Head of caudate nucleus (tissue), 42 donors: ENCODE measurements around the gene SF3B3.
"Not testable (repeated sequence)": the region's sequence is repeated elsewhere in the genome, so short reads cannot be mapped to it uniquely, and the experiment has no call there.

Experiments used
- DNase-seq, 42 donors: peaks; one replicate each; pipeline versions ENCODE4 v3.0.0 to v3.0.0-alpha.2; 2020 to 2021; ENCODE audit warnings: mixed read lengths in 7 of 42
- intact Hi-C: fragments of 100-400 bp; cut with DNase I; formaldehyde crosslinking; loops from one replicate; pipeline ENCODE4 v1.15.0; 2022

SF3B3 gene

GRCh38 chr16:70508752-70509151, 14.9 kb upstream of the SF3B3 start:
- no peak for DNase-seq
- intact Hi-C loops, result no loop called here

- intact Hi-C loops, result no loop called here
- DNase-seq, result no peak
These were observed 13.4 kb upstream of the SF3B3 start for GRCh38 chr16:70510216-70510615.

GRCh38 chr16:70511833-70512232, 11.8 kb upstream of the SF3B3 start:
- no peak for DNase-seq
- intact Hi-C loops, result no loop called here

- DNase-seq, result no peak
- intact Hi-C loops, result no loop called here
These were observed 11.2 kb upstream of the SF3B3 start for GRCh38 chr16:70512456-70512855.

- intact Hi-C loops, result loop anchor here (5.0 to 10.0 kb wide), 3 partner anchors 86 to 138 kb away; partner anchors contain the start of gene ST3GAL2
- DNase-seq, result no peak
These were observed 2.9 kb upstream of the SF3B3 start for GRCh38 chr16:70520612-70521297.

GRCh38 chr16:70522216-70523075, 1.2 kb upstream of the SF3B3 start:
- DNase-seq, result no peak
- intact Hi-C loops, result loop anchor here (5.0 to 10.0 kb wide), 3 partner anchors 88 to 140 kb away; partner anchors contain the start of gene ST3GAL2

- peak; percentile 82 to 96 (median 91) for DNase-seq
- intact Hi-C loops, result loop anchor here (5.0 to 10.0 kb wide), 3 partner anchors 88 to 141 kb away; partner anchors contain the start of gene ST3GAL2
These were observed 407 bp upstream of the SF3B3 start, which contains the start of gene COG4 for GRCh38 chr16:70523076-70523742. Gene COG4, minus strand, starts transcription at chr16:70523554. Its CDS starts 11 bp downstream, at chr16:70523543.

GRCh38 chr16:70524399-70524825, 796 bp downstream of the SF3B3 start:
- intact Hi-C loops, result loop anchor here (5.0 to 10.0 kb wide), 3 partner anchors 90 to 142 kb away; partner anchors contain the start of gene ST3GAL2
- peak in 32 of 42 donors; percentile 2 to 58 (median 25) for DNase-seq

GRCh38 chr16:70526403-70526802, 2.8 kb downstream of the SF3B3 start:
- DNase-seq, result no peak
- intact Hi-C loops, result loop anchor here (10.0 kb wide), 1 partner anchor 92 kb away; the partner anchor contains the start of gene ST3GAL2

- intact Hi-C loops, result loop anchor here (10.0 kb wide), 1 partner anchor 93 kb away; the partner anchor contains the start of gene ST3GAL2
These were observed 3.8 kb downstream of the SF3B3 start for GRCh38 chr16:70527315-70527996.

GRCh38 chr16:70529051-70529777, 5.6 kb downstream of the SF3B3 start:
- DNase-seq, result peak in 3 of 42 donors; percentile 8 to 33 (median 20)

More at GRCh38 chr16:70527315-70527996, 3.8 kb downstream of the SF3B3 start:
- DNase-seq, result no peak

GRCh38 chr16:70529954-70530353, 6.3 kb downstream of the SF3B3 start:
- not testable (repeated sequence) for DNase-seq
- intact Hi-C loops, result loop anchor here (10.0 kb wide), 1 partner anchor 95 kb away; the partner anchor contains the start of gene ST3GAL2

More at GRCh38 chr16:70529051-70529777, 5.6 kb downstream of the SF3B3 start:
- intact Hi-C loops, result loop anchor here (10.0 kb wide), 1 partner anchor 94 kb away; the partner anchor contains the start of gene ST3GAL2

GRCh38 chr16:70534971-70535370, 11.4 kb downstream of the SF3B3 start:
- no peak for DNase-seq
- intact Hi-C loops, result no loop called here

- DNase-seq, result no peak
- intact Hi-C loops, result no loop called here
These were observed 17.4 kb downstream of the SF3B3 start for GRCh38 chr16:70540994-70541393.

- intact Hi-C loops, result no loop called here
- no peak for DNase-seq
These were observed 20.9 kb downstream of the SF3B3 start for GRCh38 chr16:70544548-70544947.

GRCh38 chr16:70548936-70549335, 25.3 kb downstream of the SF3B3 start:
- peak in 2 of 42 donors; percentile 3 to 8 for DNase-seq
- intact Hi-C loops, result no loop called here

GRCh38 chr16:70550082-70550481, 26.5 kb downstream of the SF3B3 start:
- intact Hi-C loops, result no loop called here
- DNase-seq, result no peak

- intact Hi-C loops, result no loop called here
- no peak for DNase-seq
These were observed 28.2 kb downstream of the SF3B3 start for GRCh38 chr16:70551788-70552187.
